C4-2B (cell line): Measurements from ENCODE around the gene SPATA31C2.

Source experiments
- ZFX ChIP-seq: fragments of 450-650 bp; IDR thresholded peaks from 2 replicates; pipeline ENCODE4 v1.6.1; 2017
- TF ChIP-seq, protein P1 (sequence below): fragments of 450-650 bp; conservative IDR thresholded peaks from 2 replicates; pipeline ENCODE4 v1.5.1; 2017; ENCODE audit warnings: mild to moderate bottlenecking

DNA sequence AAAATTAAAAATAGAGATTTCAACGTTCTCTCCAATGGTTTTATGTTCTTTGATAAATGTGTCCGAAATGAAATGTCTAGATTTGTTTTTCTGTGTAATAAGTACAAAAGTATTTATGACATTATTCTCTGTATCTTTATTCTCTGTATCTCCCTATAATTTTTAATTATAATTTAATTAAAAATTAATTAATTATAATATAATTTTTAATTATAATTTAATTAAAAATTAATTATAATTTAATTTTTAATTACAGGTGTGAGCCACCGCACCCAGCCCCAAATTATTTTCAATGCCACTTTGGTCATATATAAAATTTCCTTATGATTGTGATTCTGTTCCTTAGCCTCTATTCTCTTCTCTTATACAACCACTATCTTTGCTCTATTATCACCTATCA is 28.2 kb downstream of the SPATA31C2 start:
- TF ChIP-seq ZFX = no peak
- TF ChIP-seq, protein P1, sequence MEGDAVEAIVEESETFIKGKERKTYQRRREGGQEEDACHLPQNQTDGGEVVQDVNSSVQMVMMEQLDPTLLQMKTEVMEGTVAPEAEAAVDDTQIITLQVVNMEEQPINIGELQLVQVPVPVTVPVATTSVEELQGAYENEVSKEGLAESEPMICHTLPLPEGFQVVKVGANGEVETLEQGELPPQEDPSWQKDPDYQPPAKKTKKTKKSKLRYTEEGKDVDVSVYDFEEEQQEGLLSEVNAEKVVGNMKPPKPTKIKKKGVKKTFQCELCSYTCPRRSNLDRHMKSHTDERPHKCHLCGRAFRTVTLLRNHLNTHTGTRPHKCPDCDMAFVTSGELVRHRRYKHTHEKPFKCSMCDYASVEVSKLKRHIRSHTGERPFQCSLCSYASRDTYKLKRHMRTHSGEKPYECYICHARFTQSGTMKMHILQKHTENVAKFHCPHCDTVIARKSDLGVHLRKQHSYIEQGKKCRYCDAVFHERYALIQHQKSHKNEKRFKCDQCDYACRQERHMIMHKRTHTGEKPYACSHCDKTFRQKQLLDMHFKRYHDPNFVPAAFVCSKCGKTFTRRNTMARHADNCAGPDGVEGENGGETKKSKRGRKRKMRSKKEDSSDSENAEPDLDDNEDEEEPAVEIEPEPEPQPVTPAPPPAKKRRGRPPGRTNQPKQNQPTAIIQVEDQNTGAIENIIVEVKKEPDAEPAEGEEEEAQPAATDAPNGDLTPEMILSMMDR = no peak
